Measurements from ENCODE around the gene BFSP1. TPM values are rescaled to one million over a fixed set of nuclear protein-coding genes. Genes with fewer than 3 reads are reported as not detected.

BFSP1 gene
- total and polyA plus RNA-seq, 2 of the 8 experiments (the other 6 are each of a cell fraction or from before 2014, with no cell fraction given) = 1.5 to 2.5 TPM

GRCh38 chr20:17461941-17462340, 69.2 kb downstream of the BFSP1 start:
- no peak overlapping the region for H3K23ac ChIP-seq (ENCODE audit: insufficient read length)
- no peak overlapping the region for H3K9ac ChIP-seq (replicated peaks in 1 of 4; ENCODE audit: extremely low read depth in 1 of 4, low read depth in 3 of 4, low read length in 3 of 4)
- H2AFZ ChIP-seq (ENCODE audit: low read length) = no peak overlapping the region
- no peak overlapping the region for H2BK5ac ChIP-seq (ENCODE audit: low read depth, low read length)
- H3K79me1 ChIP-seq (ENCODE audit: low read depth, low read length) = no peaks in the 10 kb centered on the region
- no peak overlapping the region for H4K8ac ChIP-seq (ENCODE audit: extremely low read depth, insufficient read depth, low read length)
- H3K27me3 ChIP-seq (replicated peaks in 1 of 4; ENCODE audit: control insufficient read depth in 3 of 4, extremely low read depth in 1 of 4, insufficient read depth in 3 of 4, low read length in 3 of 4) = peaks cover 0 to 1% (median 0%) of the 10 kb centered on the region in 4 experiments; a peak in 1 of 7 replicates
- H4K91ac ChIP-seq (replicated peaks; ENCODE audit: insufficient read length, low read length) = no peak overlapping the region
- no peak overlapping the region for H2AK5ac ChIP-seq (ENCODE audit: low read depth, low read length)
- no peak overlapping the region for H3K18ac ChIP-seq (ENCODE audit: extremely low read depth, low read length)
- no peak overlapping the region for H2BK120ac ChIP-seq (replicated peaks; ENCODE audit: low read depth, low read length)
- H3K9me3 ChIP-seq (ENCODE audit: insufficient read depth in 2 of 2, low read depth in 1 of 2, low read length in 1 of 2) = no peaks in the 10 kb centered on the region
- POLR2A ChIA-PET (ENCODE audit: partially characterized antibody) = no interaction called here
- FAIRE-seq (no peak), DNase-seq (ENCODE audit: low read depth in 1 of 2, low spot score in 2 of 2) (peak in 1 of 2 experiments; percentile 7)
- 94% methylated on average over 3 of the region's 3 CpGs; no CpG with 5 or more reads in 1 of the 2 experiments for WGBS, 2 experiments (ENCODE audit: extremely low coverage in 1 of 2, insufficient coverage in 1 of 2, insufficient read length in 1 of 2, insufficient replicate concordance in 2 of 2, low coverage in 1 of 2, low lambda C conversion rate in 2 of 2, missing lambda C conversion rate in 1 of 2)
- H3K56ac ChIP-seq (replicated peaks; ENCODE audit: insufficient read length, low read depth, low read length) = no peak overlapping the region
- H3K27ac ChIP-seq (ENCODE audit: low read depth, low read length) = no peak overlapping the region
- H3K4me2 ChIP-seq (ENCODE audit: insufficient read depth in 1 of 2, low read depth in 2 of 2, low read length in 2 of 2) = no peak overlapping the region
- H4K20me1 ChIP-seq (replicated peaks in 1 of 2; ENCODE audit: control insufficient read depth in 1 of 2, insufficient read depth in 2 of 2, low read length in 2 of 2) = no peaks in the 10 kb centered on the region
- H3K4ac ChIP-seq (replicated peaks; ENCODE audit: insufficient read length, low read depth, low read length) = no peak overlapping the region
- H4K5ac ChIP-seq (ENCODE audit: insufficient read length, low read depth, low read length) = no peak overlapping the region
- no peaks in the 10 kb centered on the region for H3K4me1 ChIP-seq (replicated peaks in 1 of 4; ENCODE audit: control insufficient read depth in 3 of 4, insufficient read depth in 4 of 4, low read length in 3 of 4)
- no peak overlapping the region for H2BK15ac ChIP-seq (ENCODE audit: low read length)
- no peaks in the 10 kb centered on the region for H3K79me2 ChIP-seq (ENCODE audit: control insufficient read depth in 1 of 2, insufficient read depth in 2 of 2, low read length in 2 of 2)
- no peak overlapping the region for H2BK20ac ChIP-seq (ENCODE audit: low read length)
- TF ChIP-seq CBX5 (IDR thresholded peaks at IDR 0.05; ENCODE audit: low read depth, low read length) (no peak), EP300 (IDR thresholded peaks at IDR 0.05; ENCODE audit: borderline replicate concordance in 1 of 2, low read depth in 2 of 2, low read length in 2 of 2) (no peak), HDAC2 (IDR thresholded peaks at IDR 0.05; ENCODE audit: borderline replicate concordance in 1 of 2, low read depth in 2 of 2, low read length in 2 of 2) (no peak), SRF (IDR thresholded peaks at IDR 0.05; ENCODE audit: low read depth, low read length) (no peak), USF2 (IDR thresholded peaks at IDR 0.05; ENCODE audit: low read length) (no peak), ZNF274 (IDR thresholded peaks at IDR 0.05; ENCODE audit: borderline replicate concordance, extremely low read depth, low read length) (no peak), BACH1 (IDR thresholded peaks at IDR 0.05; ENCODE audit: low read length) (no peak), CHD2 (IDR thresholded peaks at IDR 0.05; ENCODE audit: low read length) (no peak), MAX (IDR thresholded peaks at IDR 0.05) (no peak)
- no peaks in the 10 kb centered on the region for H3K23me2 ChIP-seq (ENCODE audit: low read depth, low read length)
- H3K36me3 ChIP-seq (ENCODE audit: control insufficient read depth in 2 of 4, insufficient read depth in 4 of 4, low read length in 3 of 4) = no peaks in the 10 kb centered on the region
- H2BK12ac ChIP-seq (ENCODE audit: low read depth, low read length) = no peak overlapping the region
- CTCF ChIA-PET (ENCODE audit: partially characterized antibody) = no interaction called here
- no peak overlapping the region for H3K14ac ChIP-seq (ENCODE audit: insufficient read length)
- H3K4me3 ChIP-seq (ENCODE audit: extremely low read depth in 1 of 4, insufficient read depth in 2 of 4, low read depth in 3 of 4, low read length in 4 of 4) = no peak overlapping the region
